HG03175 (cell line): ENCODE data around the gene CAB39L.
A peak's percentile ranks its signal among the peaks of the same experiment; 100 is the strongest.

ENCODE experiments used
- ATAC-seq: cut with Tn5 transposase; IDR thresholded peaks from one replicate; pipeline ENCODE4 v1.9.1; 2021; ENCODE audit warnings: mild to moderate bottlenecking, moderate library complexity; ENCODE audit not compliant: unreplicated experiment

Gene CAB39L

GRCh38 chr13:49443357-49443703 is 534 bp downstream of the CAB39L start:
- no peak for ATAC-seq

GRCh38 chr13:49441846-49442245 is 2.0 kb downstream of the CAB39L start:
- ATAC-seq: no peak

- no peak for ATAC-seq
These were observed 2.6 kb downstream of the CAB39L start for GRCh38 chr13:49441312-49441711.

- no peak for ATAC-seq
These were observed 4.3 kb downstream of the CAB39L start for GRCh38 chr13:49439609-49440008.

- ATAC-seq: no peak
These were observed 6.2 kb downstream of the CAB39L start for GRCh38 chr13:49437705-49438104.

- ATAC-seq: no peak
These were observed 7.0 kb downstream of the CAB39L start for GRCh38 chr13:49436890-49437289.

GRCh38 chr13:49435992-49436391 is 7.9 kb downstream of the CAB39L start:
- ATAC-seq: no peak

- no peak for ATAC-seq
These were observed 14.7 kb downstream of the CAB39L start for GRCh38 chr13:49429121-49429520.

GRCh38 chr13:49428041-49428763 is 15.7 kb downstream of the CAB39L start:
- ATAC-seq: no peak

GRCh38 chr13:49424011-49424560 is 19.8 kb downstream of the CAB39L start:
- ATAC-seq: no peak

GRCh38 chr13:49421391-49421790 is 22.5 kb downstream of the CAB39L start:
- peak; percentile 60 for ATAC-seq

GRCh38 chr13:49419276-49419675 is 24.6 kb downstream of the CAB39L start:
- ATAC-seq: no peak

- ATAC-seq: no peak
These were observed 25.7 kb downstream of the CAB39L start for GRCh38 chr13:49418206-49418605.

GRCh38 chr13:49417161-49417560 is 26.7 kb downstream of the CAB39L start:
- no peak for ATAC-seq

- no peak for ATAC-seq
These were observed 31.1 kb downstream of the CAB39L start for GRCh38 chr13:49412749-49413148.

- no peak for ATAC-seq
These were observed 32.5 kb downstream of the CAB39L start for GRCh38 chr13:49411353-49411752.

- ATAC-seq: no peak
These were observed 33.4 kb downstream of the CAB39L start for GRCh38 chr13:49410477-49410876.

GRCh38 chr13:49410006-49410405 is 33.9 kb downstream of the CAB39L start:
- ATAC-seq: no peak

GRCh38 chr13:49409008-49409407 is 34.9 kb downstream of the CAB39L start:
- ATAC-seq: no peak

- ATAC-seq: no peak
These were observed 35.9 kb downstream of the CAB39L start for GRCh38 chr13:49407936-49408335.

- ATAC-seq: no peak
These were observed 36.8 kb downstream of the CAB39L start for GRCh38 chr13:49407068-49407467.

GRCh38 chr13:49404703-49405020 is 39.2 kb downstream of the CAB39L start:
- no peak for ATAC-seq
